Stomach (tissue), 9 donors: ENCODE results near the gene WNT11. TPM values are rescaled to one million over a fixed set of nuclear protein-coding genes. Genes with fewer than 3 reads are reported as not detected.
A peak's percentile ranks its signal among the peaks of the same experiment; 100 is the strongest.

Source experiments
- DNase-seq, 2 donors: peaks; one replicate each; pipeline versions ENCODE4 v3.0.0 to v3.0.0-alpha.2; 2013 to 2019
- H3K27ac ChIP-seq, 5 donors: fragments of 200-600 bp in 4 of 5; sonication (generic) in 4 of 5; one replicate each; pipeline ENCODE4 v1.5.1; 2013 to 2019; ENCODE audit warnings: mild to moderate bottlenecking in 1 of 5, moderate library complexity in 1 of 5
- H3K27me3 ChIP-seq, 3 donors: fragments of 200-600 bp; sonication (generic); one replicate each; pipeline ENCODE4 v1.5.1; 2017 to 2019; ENCODE audit warnings: mixed run types in 1 of 3
- H3K36me3 ChIP-seq, 4 donors: fragments of 200-600 bp; sonication (generic); 1 replicate in 3 of 4; 2 replicates in 1 of 4; pipeline ENCODE4 v1.5.1; 2016 to 2019
- H3K4me1 ChIP-seq, 4 donors: fragments of 200-600 bp; sonication (generic); one replicate each; pipeline ENCODE4 v1.5.1; 2016 to 2019
- H3K4me3 ChIP-seq, 4 donors: fragments of 200-600 bp; sonication (generic) in 3 of 4; one replicate each; pipeline ENCODE4 v1.5.1; 2016 to 2019; ENCODE audit warnings: mild to moderate bottlenecking in 1 of 4
- H3K9me3 ChIP-seq, 4 donors: fragments of 200-600 bp; sonication (generic); one replicate each; pipeline ENCODE4 v1.5.1; 2016 to 2019
- CTCF ChIP-seq, 7 experiments: fragments of 450-650 bp in 4 of 7; fragments of 200-600 bp in 3 of 7; sonication (generic) in 3 of 7; IDR thresholded peaks; one replicate each; pipeline ENCODE4 v1.5.1; 2016 to 2019; ENCODE audit warnings: antibody characterized with exemption in 7 of 7, control low read depth in 2 of 7, mild to moderate bottlenecking in 1 of 7
- EP300 ChIP-seq: sonication (generic); formaldehyde crosslinking; IDR thresholded peaks from one replicate; pipeline ENCODE4 v1.6.1; 2017; ENCODE audit warnings: antibody characterized with exemption
- POLR2A ChIP-seq, 4 donors: fragments of 450-650 bp; IDR thresholded peaks; one replicate each; pipeline ENCODE4 v1.6.1; 2016; ENCODE audit warnings: antibody characterized with exemption in 4 of 4, control low read depth in 2 of 4, mild to moderate bottlenecking in 1 of 4, moderate library complexity in 1 of 4
- POLR2AphosphoS5 ChIP-seq, 3 donors: sonication (generic); formaldehyde crosslinking; IDR thresholded peaks; one replicate each; pipeline ENCODE4 v1.6.1; 2016; ENCODE audit warnings: antibody characterized with exemption in 3 of 3
- WGBS, 5 donors: extraction: QIAGEN DNeasy Blood & Tissue Kit in 3 of 5; methylation state at CpG; one replicate each; pipeline versions ENCODE4 v1.1.5 to v1.1.7; 2013 to 2018; 5-methylcytosine and 5-hydroxymethylcytosine counted together
- intact Hi-C: fragments of 100-400 bp; cut with DNase I; formaldehyde crosslinking; loops from one replicate; pipeline ENCODE4 v1.15.1; 2023; ENCODE audit warnings: low total_unique reads
- polyA plus RNA-seq, 3 donors: library from polyadenylated mRNA; stranded (reverse); fragments of 200-250 nt; gene quantifications; one replicate each; pipeline ENCODE4 v1.2.3, GENCODE V29; 2013
- total RNA-seq, 5 donors: library from RNA; depleted of rRNA; stranded (reverse); fragments of >200 nt; gene quantifications; one replicate each; pipeline versions ENCODE4 v1.1.0 to v1.2.3, GENCODE V29; 2014 to 2016
- donor health status: healthy with polysubstance abuse.
- donor health status: Bipolar disorder and iron deficiency.
- donor health status: healthy.

Gene WNT11
- total and polyA plus RNA-seq, 8 donors, result 0.12 to 96.7 (median 1.3) TPM; not detected in 2

GRCh38 chr11:76150141-76150540 lies 56.2 kb downstream of the WNT11 start:
- WGBS, 5 donors, result 90 to 98% (median 95%) methylated on average over 4 of the region's 4 CpGs
- no peak overlapping the region for H3K27ac ChIP-seq

GRCh38 chr11:76149713-76150112 lies 56.6 kb downstream of the WNT11 start:
- WGBS, 5 donors, result 85 to 100% (median 94%) methylated on average over 6 of the region's 6 CpGs
- Histone ChIP-seq H3K27me3 (peaks cover 0 to 5% (median 4%) of the 10 kb centered on the region in 3 donors), H3K4me3 (no peak overlapping the region), H3K9me3 (no peaks in the 10 kb centered on the region), H3K4me1 (peaks cover 7 to 16% (median 12%) of the 10 kb centered on the region in 4 donors), H3K36me3 (no peaks in the 10 kb centered on the region), H3K27ac (no peak overlapping the region)
- no peak for TF ChIP-seq POLR2A (IDR thresholded peaks at IDR 0.05)
- no peak for TF ChIP-seq POLR2AphosphoS5 (IDR thresholded peaks at IDR 0.05)
- no peak for TF ChIP-seq EP300
- TF ChIP-seq CTCF (IDR thresholded peaks at IDR 0.05), result no peak
- intact Hi-C loops, result no loop called here
- DNase-seq, result no peak

More at GRCh38 chr11:76150141-76150540, 56.2 kb downstream of the WNT11 start:
- Histone ChIP-seq H3K27me3 (peaks cover 0 to 5% (median 4%) of the 10 kb centered on the region in 3 donors), H3K4me3 (no peak overlapping the region), H3K4me1 (peaks cover 7 to 16% (median 12%) of the 10 kb centered on the region in 4 donors), H3K9me3 (no peaks in the 10 kb centered on the region), H3K36me3 (no peaks in the 10 kb centered on the region)
- no peak for TF ChIP-seq POLR2A (IDR thresholded peaks at IDR 0.05)
- no peak for TF ChIP-seq POLR2AphosphoS5 (IDR thresholded peaks at IDR 0.05)
- intact Hi-C loops, result no loop called here
- DNase-seq, result no peak

GRCh38 chr11:76148941-76149613 lies 57.2 kb downstream of the WNT11 start:
- intact Hi-C loops, result no loop called here
- Histone ChIP-seq H3K36me3 (no peaks in the 10 kb centered on the region), H3K4me1 (peaks cover 7 to 16% (median 12%) of the 10 kb centered on the region in 4 donors), H3K4me3 (no peak overlapping the region), H3K27ac (no peak overlapping the region), H3K27me3 (peaks cover 0 to 5% (median 4%) of the 10 kb centered on the region in 3 donors), H3K9me3 (no peaks in the 10 kb centered on the region)
- WGBS, 5 donors, result 62 to 87% (median 67%) methylated on average over 16 to 17 of the region's 17 CpGs
- peak in 1 of 2 donors; percentile 60 for DNase-seq
- no peak for TF ChIP-seq POLR2AphosphoS5 (IDR thresholded peaks at IDR 0.05)
- no peak for TF ChIP-seq CTCF (IDR thresholded peaks at IDR 0.05)
- no peak for TF ChIP-seq EP300
- no peak for TF ChIP-seq POLR2A (IDR thresholded peaks at IDR 0.05)

GRCh38 chr11:76148231-76148630 lies 58.1 kb downstream of the WNT11 start:
- WGBS, 5 donors, result 74 to 85% (median 77%) methylated on average over 6 of the region's 6 CpGs
- H3K27me3 ChIP-seq, result peaks cover 0 to 5% (median 3%) of the 10 kb centered on the region in 3 donors
- no peak overlapping the region for H3K4me3 ChIP-seq
- H3K27ac ChIP-seq, result no peak overlapping the region
- H3K36me3 ChIP-seq, result peaks cover 0 to 3% (median 2%) of the 10 kb centered on the region in 4 donors
- no peak for TF ChIP-seq CTCF (IDR thresholded peaks at IDR 0.05)
- TF ChIP-seq POLR2A (IDR thresholded peaks at IDR 0.05), result no peak
- TF ChIP-seq POLR2AphosphoS5 (IDR thresholded peaks at IDR 0.05), result no peak
- TF ChIP-seq EP300, result no peak
- intact Hi-C loops, result no loop called here
- H3K9me3 ChIP-seq, result no peaks in the 10 kb centered on the region
- DNase-seq, result no peak
- peaks cover 7 to 16% (median 12%) of the 10 kb centered on the region in 4 donors for H3K4me1 ChIP-seq
